ENCODE data around the gene PCDH9. TPM values are rescaled to one million over a fixed set of nuclear protein-coding genes. Genes with fewer than 3 reads are reported as not detected.

Gene PCDH9
- total RNA-seq, 1 experiment from 2014 or later = 0.11 TPM

- no TSS peak for BruUV-seq (replicated peaks)
Observed at GRCh38 chr13:66335626-66336025, 894.5 kb downstream of the PCDH9 start.

GRCh38 chr13:66329988-66330451 lies 900.1 kb downstream of the PCDH9 start:
- no peak for DNase-seq
- TF ChIP-seq CTCF (IDR thresholded peaks at IDR 0.05; ENCODE audit: insufficient read depth in 1 of 2, low read depth in 1 of 2, low read length in 1 of 2, severe bottlenecking in 1 of 2, unreplicated experiment in 1 of 2) = no peak
- CTCF ChIA-PET = no interaction called here
- no peak overlapping the region for H3K27ac Mint-ChIP-seq (ENCODE audit: unreplicated experiment)
- intact Hi-C loops (cut with micrococcal nuclease; ENCODE audit: unreplicated experiment) = no loop called here
- POLR2A ChIA-PET = no interaction called here
- no TSS peak for BruUV-seq (replicated peaks)
- no peak overlapping the region for H3K4me3 ChIP-seq (ENCODE audit: low read depth, low read length)
- no peaks in the 10 kb centered on the region for H3K36me3 Mint-ChIP-seq (ENCODE audit: insufficient read depth, unreplicated experiment)
- no peaks in the 10 kb centered on the region for H3K9me3 ChIP-seq
- H3K27me3 ChIP-seq (replicated peaks; ENCODE audit: control insufficient read depth, insufficient read depth, low read length) = no peaks in the 10 kb centered on the region
- H3K4me1 Mint-ChIP-seq (ENCODE audit: low read depth, unreplicated experiment) = no peaks in the 10 kb centered on the region
- H3K36me3 ChIP-seq (ENCODE audit: control insufficient read depth, insufficient read depth, low read length) = no peaks in the 10 kb centered on the region
- no peak overlapping the region for H3K4me3 Mint-ChIP-seq (ENCODE audit: unreplicated experiment)
- H3K9me3 Mint-ChIP-seq (ENCODE audit: unreplicated experiment) = no peaks in the 10 kb centered on the region
- H3K4me1 ChIP-seq = no peaks in the 10 kb centered on the region
- H3K27me3 Mint-ChIP-seq (ENCODE audit: insufficient read depth, unreplicated experiment) = no peaks in the 10 kb centered on the region

More at GRCh38 chr13:66335626-66336025, 894.5 kb downstream of the PCDH9 start:
- Mint-ChIP-seq H3K4me3 (ENCODE audit: unreplicated experiment) (no peak overlapping the region), H3K36me3 (ENCODE audit: insufficient read depth, unreplicated experiment) (no peaks in the 10 kb centered on the region), H3K27ac (ENCODE audit: unreplicated experiment) (no peak overlapping the region), H3K27me3 (ENCODE audit: insufficient read depth, unreplicated experiment) (no peaks in the 10 kb centered on the region), H3K4me1 (ENCODE audit: low read depth, unreplicated experiment) (no peaks in the 10 kb centered on the region), H3K9me3 (ENCODE audit: unreplicated experiment) (no peaks in the 10 kb centered on the region)
- ChIA-PET POLR2A (no interaction called here), CTCF (no interaction called here)
- Histone ChIP-seq H3K9me3 (no peaks in the 10 kb centered on the region), H3K4me1 (no peaks in the 10 kb centered on the region), H3K27me3 (replicated peaks; ENCODE audit: control insufficient read depth, insufficient read depth, low read length) (no peaks in the 10 kb centered on the region), H3K36me3 (ENCODE audit: control insufficient read depth, insufficient read depth, low read length) (no peaks in the 10 kb centered on the region), H3K4me3 (ENCODE audit: low read depth, low read length) (no peak overlapping the region)
- TF ChIP-seq CTCF (IDR thresholded peaks at IDR 0.05; ENCODE audit: insufficient read depth in 1 of 2, low read depth in 1 of 2, low read length in 1 of 2, severe bottlenecking in 1 of 2, unreplicated experiment in 1 of 2) = no peak
- intact Hi-C loops (cut with micrococcal nuclease; ENCODE audit: unreplicated experiment) = no loop called here
- no peak for DNase-seq

GRCh38 chr13:66328476-66328875 lies 901.7 kb downstream of the PCDH9 start:
- ChIA-PET CTCF (no interaction called here), POLR2A (no interaction called here)
- H3K9me3 Mint-ChIP-seq (ENCODE audit: unreplicated experiment) = no peaks in the 10 kb centered on the region
- DNase-seq = no peak
- Histone ChIP-seq H3K36me3 (ENCODE audit: control insufficient read depth, insufficient read depth, low read length) (no peaks in the 10 kb centered on the region), H3K27me3 (replicated peaks; ENCODE audit: control insufficient read depth, insufficient read depth, low read length) (no peaks in the 10 kb centered on the region), H3K4me3 (ENCODE audit: low read depth, low read length) (no peak overlapping the region), H3K9me3 (no peaks in the 10 kb centered on the region), H3K4me1 (no peaks in the 10 kb centered on the region)
- BruUV-seq (replicated peaks) = no TSS peak
- intact Hi-C loops (cut with micrococcal nuclease; ENCODE audit: unreplicated experiment) = no loop called here
- H3K4me3 Mint-ChIP-seq (ENCODE audit: unreplicated experiment) = no peak overlapping the region
- H3K4me1 Mint-ChIP-seq (ENCODE audit: low read depth, unreplicated experiment) = no peaks in the 10 kb centered on the region
- no peaks in the 10 kb centered on the region for H3K27me3 Mint-ChIP-seq (ENCODE audit: insufficient read depth, unreplicated experiment)
- no peak overlapping the region for H3K27ac Mint-ChIP-seq (ENCODE audit: unreplicated experiment)
- no peak for TF ChIP-seq CTCF (IDR thresholded peaks at IDR 0.05; ENCODE audit: insufficient read depth in 1 of 2, low read depth in 1 of 2, low read length in 1 of 2, severe bottlenecking in 1 of 2, unreplicated experiment in 1 of 2)
- H3K36me3 Mint-ChIP-seq (ENCODE audit: insufficient read depth, unreplicated experiment) = no peaks in the 10 kb centered on the region

Measured in Caco-2 (cell line).